Heart right ventricle (tissue), 16 donors: ENCODE measurements around the gene IRF3. TPM values are rescaled to one million over a fixed set of nuclear protein-coding genes. Genes with fewer than 3 reads are reported as not detected.

ENCODE experiments used
- ATAC-seq, 8 donors: fragments of 200-7000 bp; cut with Tn5 transposase; one replicate each; pipeline ENCODE4 v1.9.1; 2020; ENCODE audit warnings: mild to moderate bottlenecking in 8 of 8, moderate library complexity in 8 of 8, moderate number of reproducible peaks in 1 of 8
- DNase-seq, 2 donors: peaks; one replicate each; pipeline ENCODE4 v3.0.0-alpha.2; 2020
- H3K27ac ChIP-seq, 10 donors: fragments of 200-600 bp; sonication (generic) in 2 of 10; one replicate each; pipeline versions ENCODE4 v1.5.0 to v1.8.0; 2020 to 2022; ENCODE audit warnings: mild to moderate bottlenecking in 3 of 10
- H3K27me3 ChIP-seq, 7 donors: fragments of 200-600 bp; one replicate each; pipeline ENCODE4 v1.8.0; 2021 to 2022; ENCODE audit warnings: mild to moderate bottlenecking in 2 of 7
- H3K36me3 ChIP-seq, 9 donors: fragments of 200-600 bp; sonication (generic) in 1 of 9; one replicate each; pipeline versions ENCODE4 v1.5.0 to v1.8.0; 2020 to 2022; ENCODE audit warnings: mild to moderate bottlenecking in 2 of 9
- H3K4me1 ChIP-seq, 9 donors: fragments of 200-600 bp; sonication (generic) in 1 of 9; one replicate each; pipeline versions ENCODE4 v1.5.0 to v1.8.0; 2020 to 2022; ENCODE audit warnings: mild to moderate bottlenecking in 4 of 9
- H3K4me3 ChIP-seq, 10 donors: fragments of 200-600 bp; sonication (generic) in 2 of 10; one replicate each; pipeline versions ENCODE4 v1.5.0 to v1.8.0; 2020 to 2022; ENCODE audit warnings: mild to moderate bottlenecking in 7 of 10, moderate library complexity in 2 of 10
- H3K9me3 ChIP-seq, 11 donors: fragments of 200-600 bp in 10 of 11; sonication (generic) in 2 of 11; one replicate each; pipeline versions ENCODE4 v1.5.0 to v1.8.0; 2013 to 2022; ENCODE audit warnings: mild to moderate bottlenecking in 2 of 11, control low read depth in 1 of 11, moderate library complexity in 1 of 11
- WGBS, 2 donors: extraction: QIAGEN DNeasy Blood & Tissue Kit; methylation state at CpG; one replicate each; pipeline ENCODE4 v1.1.7; 2013; ENCODE audit warnings: inconsistent platforms in 1 of 2; 5-methylcytosine and 5-hydroxymethylcytosine counted together
- intact Hi-C, 10 donors: fragments of 100-400 bp; cut with DNase I; formaldehyde crosslinking; loops; one replicate each; pipeline versions ENCODE4 v1.11.1 to v1.14.2; 2022
- polyA plus RNA-seq, 2 donors: library from polyadenylated mRNA; stranded (reverse); fragments of 200-250 nt; gene quantifications; one replicate each; pipeline ENCODE4 v1.2.3, GENCODE V29; 2013
- total RNA-seq, 10 donors: library from RNA; stranded (reverse); fragmentation: NEBNext Ultra II Directional in 3 of 10; extraction: Animal tissue kit (Norgen Biotek cat#: 25700) in 3 of 10; gene quantifications; one replicate each; pipeline versions ENCODE4 v1.2.1 to v1.2.4, GENCODE V29; 2021 to 2023
- TF ChIP-seq, protein P1 (sequence below), 9 donors: fragments of 200-600 bp; sonication (generic) in 2 of 9; IDR thresholded peaks; one replicate each; pipeline versions ENCODE4 v1.5.0 to v1.8.0; 2021 to 2022; ENCODE audit warnings: antibody characterized with exemption in 9 of 9, mild to moderate bottlenecking in 5 of 9, moderate library complexity in 1 of 9
- donor health status: Arrhythmogenic right ventricular cardiomyopathy.
- donor health status: ischemic (EF 13 %, LVEDD 7.1; RV severe dilation, severe dysfunction).
- donor health status: healthy with polysubstance abuse.
- donor health status: DM: no; HTN: yes; CAD: no.
- donor health status: DM: no; HTN: no; CAD: no.
- donor health status: ischemic (EF 25% LVEDD 6.9; RV normal size, moderate dysfunction).
- donor health status: ischemic (EF 25% LVEDD 5.7; RV mildly dilated, moderate dysfunction).
- donor health status: healthy.
- donor health status: DM: yes; HTN: yes; CAD: no.
- donor health status: Ischemic cardiomyopathy.
- donor health status: ischemic (EF 35%, LVEDD 5.7; RV mildly dilated, moderate dysfunction).
- donor health status: nonischemic (EF 11% LVEDD 7.7; RV severe dilation, severe dysfunction).
- donor health status: DM: yes; HTN: yes; CAD: no.
- donor health status: PGD.
- donor health status: ischemic (EF 29% LVEDD 5.4; RV normal size, mild dysfunction).
- donor health status: nonischemic (EF 23%, LVEDD 6.1; RV moderate dilation, normal function).

Gene IRF3
- total and polyA plus RNA-seq, 12 donors, result 22.3 to 84.2 (median 25.4) TPM

DNA sequence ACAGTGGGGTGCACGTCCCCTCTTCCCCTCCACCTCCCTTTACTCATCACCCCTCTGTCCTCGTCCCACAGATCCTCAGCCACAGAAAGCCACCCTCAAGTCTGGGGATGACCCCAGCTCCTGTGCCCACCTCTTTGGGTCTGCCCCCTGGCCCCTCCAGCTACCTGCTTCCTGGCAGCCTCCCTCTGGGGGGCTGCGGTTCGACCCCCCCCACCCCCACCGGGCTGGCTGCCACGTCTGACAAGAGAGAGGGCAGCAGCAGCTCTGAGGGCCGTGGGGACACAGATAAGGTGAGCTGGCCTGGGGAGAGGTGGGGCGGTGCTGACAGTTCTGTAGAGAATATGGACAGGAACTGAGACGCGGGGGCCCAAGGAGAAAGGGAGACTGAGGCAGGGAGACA, 11.1 kb downstream of the IRF3 start:
- Histone ChIP-seq H3K4me3 (no peak overlapping the region), H3K36me3 (peaks cover 8 to 93% (median 73%) of the 10 kb centered on the region in 9 donors), H3K4me1 (peaks cover 0 to 3% (median 0%) of the 10 kb centered on the region in 9 donors), H3K9me3 (no peaks in the 10 kb centered on the region), H3K27me3 (no peaks in the 10 kb centered on the region), H3K27ac (no peak overlapping the region)
- TF ChIP-seq, protein P1, sequence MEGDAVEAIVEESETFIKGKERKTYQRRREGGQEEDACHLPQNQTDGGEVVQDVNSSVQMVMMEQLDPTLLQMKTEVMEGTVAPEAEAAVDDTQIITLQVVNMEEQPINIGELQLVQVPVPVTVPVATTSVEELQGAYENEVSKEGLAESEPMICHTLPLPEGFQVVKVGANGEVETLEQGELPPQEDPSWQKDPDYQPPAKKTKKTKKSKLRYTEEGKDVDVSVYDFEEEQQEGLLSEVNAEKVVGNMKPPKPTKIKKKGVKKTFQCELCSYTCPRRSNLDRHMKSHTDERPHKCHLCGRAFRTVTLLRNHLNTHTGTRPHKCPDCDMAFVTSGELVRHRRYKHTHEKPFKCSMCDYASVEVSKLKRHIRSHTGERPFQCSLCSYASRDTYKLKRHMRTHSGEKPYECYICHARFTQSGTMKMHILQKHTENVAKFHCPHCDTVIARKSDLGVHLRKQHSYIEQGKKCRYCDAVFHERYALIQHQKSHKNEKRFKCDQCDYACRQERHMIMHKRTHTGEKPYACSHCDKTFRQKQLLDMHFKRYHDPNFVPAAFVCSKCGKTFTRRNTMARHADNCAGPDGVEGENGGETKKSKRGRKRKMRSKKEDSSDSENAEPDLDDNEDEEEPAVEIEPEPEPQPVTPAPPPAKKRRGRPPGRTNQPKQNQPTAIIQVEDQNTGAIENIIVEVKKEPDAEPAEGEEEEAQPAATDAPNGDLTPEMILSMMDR (IDR thresholded peaks at IDR 0.05), result no peak
- DNase-seq, result no peak
- no peak for ATAC-seq
- intact Hi-C loops, result no loop called here
- 73 to 76% methylated on average over 10 of the region's 10 CpGs for WGBS, 2 donors

DNA sequence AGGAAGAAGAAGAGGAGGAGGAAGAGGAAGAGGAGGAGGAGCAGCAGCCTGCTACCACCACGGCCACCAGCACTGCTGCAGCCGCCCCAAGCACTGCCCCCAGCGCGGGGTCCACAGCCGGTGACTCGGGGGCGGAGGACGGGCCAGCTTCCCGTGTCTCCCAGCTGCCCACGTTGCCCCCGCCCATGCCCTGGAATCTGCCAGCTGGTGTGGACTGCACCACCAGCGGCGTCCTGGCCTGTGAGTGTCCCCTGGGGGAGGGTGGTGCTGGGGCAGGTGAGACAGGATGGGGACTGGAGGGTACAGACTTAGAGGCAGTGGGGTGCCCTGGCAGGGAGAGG, 12.2 kb downstream of the IRF3 start:
- no peak for DNase-seq
- intact Hi-C loops, result no loop called here
- TF ChIP-seq, protein P1 (IDR thresholded peaks at IDR 0.05), result no peak
- peak in 1 of 8 donors; percentile 4 for ATAC-seq
- peaks cover 0 to 3% (median 0%) of the 10 kb centered on the region in 9 donors for H3K4me1 ChIP-seq
- no peak overlapping the region for H3K27ac ChIP-seq
- H3K36me3 ChIP-seq, result peaks cover 0 to 93% (median 68%) of the 10 kb centered on the region in 9 donors
- no peak overlapping the region for H3K4me3 ChIP-seq
- H3K27me3 ChIP-seq, result no peaks in the 10 kb centered on the region
- H3K9me3 ChIP-seq, result no peaks in the 10 kb centered on the region
- 90% methylated on average over 12 to 13 of the region's 13 CpGs for WGBS, 2 donors

DNA sequence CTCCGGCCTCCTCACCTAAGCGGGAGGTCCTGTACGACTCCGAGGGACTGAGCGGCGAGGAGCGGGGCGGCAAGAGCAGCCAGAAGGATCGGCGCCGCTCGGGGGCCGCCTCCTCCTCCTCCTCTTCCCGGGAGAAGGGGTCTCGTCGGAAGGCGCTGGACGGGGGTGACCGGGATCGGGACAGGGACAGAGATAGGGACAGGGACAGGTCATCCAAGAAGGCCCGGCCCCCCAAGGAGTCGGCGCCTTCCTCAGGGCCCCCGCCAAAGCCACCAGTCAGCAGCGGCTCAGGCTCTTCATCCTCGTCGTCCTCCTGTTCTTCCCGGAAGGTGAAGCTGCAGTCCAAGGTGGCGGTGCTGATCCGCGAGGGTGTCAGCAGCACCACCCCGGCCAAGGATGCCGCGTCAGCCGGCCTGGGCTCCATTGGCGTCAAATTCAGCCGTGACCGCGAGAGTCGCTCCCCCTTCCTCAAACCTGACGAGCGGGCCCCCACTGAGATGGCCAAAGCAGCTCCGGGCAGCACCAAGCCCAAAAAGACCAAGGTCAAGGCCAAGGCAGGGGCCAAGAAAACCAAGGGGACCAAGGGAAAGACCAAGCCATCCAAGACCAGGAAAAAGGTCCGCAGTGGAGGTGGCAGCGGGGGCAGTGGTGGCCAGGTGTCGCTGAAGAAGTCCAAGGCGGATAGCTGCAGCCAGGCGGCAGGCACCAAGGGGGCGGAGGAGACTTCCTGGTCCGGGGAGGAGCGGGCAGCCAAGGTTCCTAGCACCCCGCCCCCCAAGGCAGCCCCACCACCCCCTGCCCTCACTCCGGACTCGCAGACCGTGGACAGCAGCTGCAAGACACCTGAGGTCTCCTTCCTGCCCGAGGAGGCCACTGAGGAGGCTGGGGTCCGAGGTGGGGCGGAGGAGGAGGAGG, 12.8 kb downstream of the IRF3 start:
- no peak for DNase-seq
- peaks cover 0 to 3% (median 0%) of the 10 kb centered on the region in 9 donors for H3K4me1 ChIP-seq
- ATAC-seq, result peak in 1 of 8 donors; percentile 8
- TF ChIP-seq, protein P1 (IDR thresholded peaks at IDR 0.05), result no peak
- no peak overlapping the region for H3K27ac ChIP-seq
- intact Hi-C loops, result no loop called here
- peaks cover 0 to 93% (median 64%) of the 10 kb centered on the region in 9 donors for H3K36me3 ChIP-seq
- no peaks in the 10 kb centered on the region for H3K27me3 ChIP-seq
- no peak overlapping the region for H3K4me3 ChIP-seq
- H3K9me3 ChIP-seq, result no peaks in the 10 kb centered on the region
- 94 to 95% methylated on average over 55 to 58 of the region's 58 CpGs for WGBS, 2 donors

DNA sequence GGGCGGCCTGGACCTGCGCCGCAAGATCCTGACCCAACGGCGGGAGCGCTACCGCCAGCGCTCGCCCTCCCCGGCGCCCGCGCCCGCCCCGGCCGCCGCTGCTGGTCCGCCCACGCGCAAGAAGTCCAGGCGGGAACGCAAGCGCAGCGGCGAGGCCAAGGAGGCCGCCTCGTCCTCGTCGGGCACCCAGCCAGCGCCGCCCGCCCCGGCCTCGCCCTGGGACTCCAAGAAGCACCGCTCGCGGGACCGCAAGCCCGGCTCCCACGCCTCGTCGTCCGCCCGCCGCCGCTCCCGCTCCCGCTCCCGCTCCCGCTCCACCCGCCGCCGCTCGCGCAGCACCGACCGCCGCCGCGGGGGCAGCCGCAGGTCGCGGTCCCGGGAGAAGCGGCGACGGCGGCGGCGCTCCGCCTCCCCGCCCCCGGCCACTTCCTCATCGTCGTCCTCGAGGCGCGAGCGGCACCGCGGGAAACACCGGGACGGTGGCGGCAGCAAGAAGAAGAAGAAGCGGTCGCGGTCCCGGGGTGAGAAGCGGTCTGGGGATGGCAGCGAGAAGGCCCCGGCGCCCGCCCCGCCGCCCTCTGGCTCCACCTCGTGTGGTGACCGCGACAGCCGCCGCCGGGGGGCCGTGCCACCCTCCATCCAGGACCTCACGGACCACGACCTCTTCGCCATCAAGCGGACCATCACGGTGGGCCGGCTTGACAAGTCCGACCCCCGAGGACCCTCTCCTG, 13.7 kb downstream of the IRF3 start:
- WGBS, 2 donors, result 97% methylated on average over 100 to 110 of the region's 110 CpGs
- intact Hi-C loops, result no loop called here
- H3K4me3 ChIP-seq, result no peak overlapping the region

More for the DNA sequence above, 13.7 kb downstream of the IRF3 start:
- no peak overlapping the region for H3K27ac ChIP-seq
- no peaks in the 10 kb centered on the region for H3K27me3 ChIP-seq
- no peaks in the 10 kb centered on the region for H3K9me3 ChIP-seq
- H3K4me1 ChIP-seq, result peaks cover 0 to 3% (median 0%) of the 10 kb centered on the region in 9 donors
- TF ChIP-seq, protein P1 (IDR thresholded peaks at IDR 0.05), result no peak
- DNase-seq, result no peak
- peaks cover 0 to 93% (median 61%) of the 10 kb centered on the region in 9 donors for H3K36me3 ChIP-seq
- no peak for ATAC-seq
